BJ (cell line): ENCODE measurements around the gene ZMYM5. TPM values are rescaled to one million over a fixed set of nuclear protein-coding genes. Genes with fewer than 3 reads are reported as not detected.
"Not testable (repeated sequence)": the region's sequence is repeated elsewhere in the genome, so short reads cannot be mapped to it uniquely, and the experiment has no call there.

Source experiments
- CTCF ChIA-PET: fragments of 350-600 bp; formaldehyde crosslinking; extraction: SDS; loops from one replicate; lab custom pipeline; 2021; ENCODE audit warnings: antibody characterized with exemption, inconsistent platforms; lab: Yijun Ruan, JAX
- POLR2A ChIA-PET: fragments of 300-600 bp; sonication (Branson Sonifier 250); formaldehyde crosslinking; extraction: SDS; loops from one replicate; lab custom pipeline; 2021; ENCODE audit warnings: antibody characterized with exemption; lab: Charles Lee
- DNase-seq: peaks from one replicate; pipeline ENCODE4 v3.0.0-alpha.2; 2011; ENCODE audit warnings: low read depth
- H3K27me3 ChIP-seq: 2 replicates; pipeline ENCODE4 v1.6.0; 2011; ENCODE audit warnings: low read length; ENCODE audit not compliant: control insufficient read depth, insufficient read depth
- H3K36me3 ChIP-seq: 2 replicates; pipeline ENCODE4 v1.5.1; 2011; ENCODE audit warnings: low read length; ENCODE audit not compliant: control insufficient read depth, insufficient read depth
- H3K4me3 ChIP-seq: 2 replicates; pipeline ENCODE4 v1.5.1; 2011; ENCODE audit warnings: low read depth, mild to moderate bottlenecking, control low read depth, low read length
- CTCF ChIP-seq: IDR thresholded peaks from 2 replicates; pipeline ENCODE4 v1.5.1; 2011; ENCODE audit warnings: low read depth, mild to moderate bottlenecking, control low read depth, inconsistent platforms, low read length, moderate library complexity; ENCODE audit not compliant: insufficient read depth
- polyA plus RNA-seq: library from polyadenylated mRNA; depleted of rRNA; stranded (reverse); fragments of >200 nt; gene quantifications from 2 replicates; pipeline ENCODE4 v1.2.3, GENCODE V29; 2011

ZMYM5 gene
- polyA plus RNA-seq, 1 experiment: 4.6 TPM

GRCh38 chr13:19862481-19863313 is 752 bp downstream of the ZMYM5 start:
- ChIA-PET CTCF (interaction anchor here (0.7 to 1.6 kb wide), 2 partner anchors 80 to 97 kb away, joined by 3 to 4 read pairs; partner anchors contain the start of gene PSPC1), POLR2A (no interaction called here)
- TF ChIP-seq CTCF: no peak
- no peak for DNase-seq
- no peaks in the 10 kb centered on the region for H3K36me3 ChIP-seq
- no peaks in the 10 kb centered on the region for H3K27me3 ChIP-seq
- peak overlapping the region; percentile 58 for H3K4me3 ChIP-seq

GRCh38 chr13:19861762-19862161 is 1.7 kb downstream of the ZMYM5 start:
- H3K27me3 ChIP-seq: no peaks in the 10 kb centered on the region
- DNase-seq: no peak
- CTCF ChIA-PET: no interaction called here
- H3K4me3 ChIP-seq: peak overlapping the region; percentile 58
- H3K36me3 ChIP-seq: no peaks in the 10 kb centered on the region
- TF ChIP-seq CTCF: no peak
- POLR2A ChIA-PET: no interaction called here

GRCh38 chr13:19860884-19861655 is 2.4 kb downstream of the ZMYM5 start:
- ChIA-PET POLR2A (interaction anchor here (0.6 kb wide), 1 partner anchor 93 kb away, joined by 3 read pairs; no protein-coding TSS in a partner anchor), CTCF (interaction anchor here (0.6 to 1.0 kb wide), 3 partner anchors 18 to 39 kb away, joined by 3 read pairs; no protein-coding TSS in a partner anchor)
- H3K36me3 ChIP-seq: no peaks in the 10 kb centered on the region
- no peak for TF ChIP-seq CTCF
- no peak overlapping the region for H3K4me3 ChIP-seq
- no peaks in the 10 kb centered on the region for H3K27me3 ChIP-seq
- DNase-seq: no peak

- POLR2A ChIA-PET, CTCF ChIA-PET, H3K27me3 ChIP-seq, H3K36me3 ChIP-seq, H3K4me3 ChIP-seq, DNase-seq: not testable (repeated sequence)
Measured at GRCh38 chr13:19857637-19858036, 5.8 kb downstream of the ZMYM5 start.

GRCh38 chr13:19852766-19853165 is 10.7 kb downstream of the ZMYM5 start:
- Histone ChIP-seq H3K36me3 (peaks cover 4% of the 10 kb centered on the region), H3K4me3 (no peak overlapping the region), H3K27me3 (no peaks in the 10 kb centered on the region)
- ChIA-PET CTCF (interaction anchor here (0.6 to 1.7 kb wide), 3 partner anchors 12 to 106 kb away, joined by 3 to 4 read pairs (median 3); partner anchors contain the start of gene ZMYM2), POLR2A (no interaction called here)
- no peak for DNase-seq
- no peak for TF ChIP-seq CTCF
